Tibial artery (tissue), 4 donors: ENCODE data around the gene TPST1.

Experiments
- DNase-seq, 2 donors: peaks; one replicate each; pipeline ENCODE4 v3.0.0-alpha.2; 2019
- H3K27ac ChIP-seq, 2 donors: fragments of 200-600 bp; sonication (generic) in 1 of 2; 1 replicate in 1 of 2; 2 replicates in 1 of 2; pipeline ENCODE4 v1.5.1; 2018 to 2019; ENCODE audit warnings: mild to moderate bottlenecking in 1 of 2
- H3K27me3 ChIP-seq, 2 donors: fragments of 200-600 bp; sonication (generic) in 1 of 2; one replicate each; pipeline versions ENCODE4 v1.5.1 to v1.6.0; 2016 to 2019
- H3K36me3 ChIP-seq, 3 donors: fragments of 200-600 bp; sonication (generic) in 2 of 3; one replicate each; pipeline ENCODE4 v1.5.1; 2016 to 2019; ENCODE audit warnings: mild to moderate bottlenecking in 2 of 3
- H3K4me1 ChIP-seq, 4 donors: fragments of 200-600 bp; sonication (generic) in 2 of 4; 1 replicate in 3 of 4; 2 replicates in 1 of 4; pipeline ENCODE4 v1.5.1; 2016 to 2019
- H3K4me3 ChIP-seq, 2 donors: fragments of 200-600 bp; sonication (generic) in 1 of 2; 1 replicate in 1 of 2; 2 replicates in 1 of 2; pipeline ENCODE4 v1.5.1; 2018 to 2019; ENCODE audit warnings: mild to moderate bottlenecking in 2 of 2
- H3K9me3 ChIP-seq, 3 donors: fragments of 200-600 bp; sonication (generic) in 1 of 3; one replicate each; pipeline ENCODE4 v1.5.1; 2016 to 2019
- intact Hi-C: fragments of 100-400 bp; cut with DNase I; formaldehyde crosslinking; loops from one replicate; pipeline ENCODE4 v1.15.0; 2023; ENCODE audit warnings: low total_unique reads
- TF ChIP-seq, protein P1 (sequence below), 2 experiments: fragments of 200-600 bp in 1 of 2; fragments of 450-650 bp in 1 of 2; IDR thresholded peaks; one replicate each; pipeline ENCODE4 v1.5.1; 2017 to 2019; ENCODE audit warnings: antibody characterized with exemption in 2 of 2, mild to moderate bottlenecking in 1 of 2, moderate library complexity in 1 of 2

The TPST1 gene

DNA sequence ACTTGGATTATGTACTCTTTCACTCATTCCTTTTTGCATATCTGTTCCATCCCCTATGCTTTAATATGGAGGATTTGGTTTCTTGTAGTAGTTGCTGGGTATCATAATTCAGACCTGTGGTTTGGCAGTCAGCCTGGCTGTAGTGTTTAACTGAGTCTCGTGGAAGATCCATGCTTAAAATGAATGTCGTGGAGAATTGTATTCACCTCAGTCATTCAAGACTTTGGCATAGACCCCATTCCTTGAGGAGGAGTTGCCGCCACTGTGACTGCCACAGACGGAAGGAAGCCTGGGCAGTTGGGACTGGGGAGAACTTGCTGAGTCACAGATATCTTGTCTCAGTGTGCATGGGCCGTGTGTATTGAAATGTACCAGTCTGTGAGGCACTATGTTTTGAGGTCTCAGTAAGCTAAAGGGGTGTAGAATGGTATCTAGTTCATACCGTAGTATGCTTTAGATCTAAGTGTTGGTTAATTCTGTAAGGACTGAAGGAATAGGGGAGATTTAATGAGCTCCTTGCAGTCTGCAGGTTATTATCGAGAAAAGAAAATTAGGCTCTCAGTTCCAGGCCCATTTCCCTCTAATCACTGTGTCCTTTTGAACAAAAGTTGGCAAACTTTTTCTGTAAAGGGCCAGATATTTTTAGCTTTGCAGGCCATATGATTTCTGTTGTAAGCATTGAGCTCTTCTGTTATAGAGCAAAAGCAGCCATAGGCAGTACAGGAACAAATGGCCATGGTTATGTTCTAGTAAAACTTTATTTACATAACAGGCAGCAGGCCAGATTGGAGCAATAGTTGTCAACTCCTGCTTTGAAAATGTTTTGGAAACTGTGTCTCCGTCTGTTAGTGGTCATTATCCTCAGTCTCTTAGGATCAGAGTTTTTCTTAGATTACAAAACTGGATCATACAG is 76.8 kb downstream of the TPST1 start:
- intact Hi-C loops: no loop called here

DNA sequence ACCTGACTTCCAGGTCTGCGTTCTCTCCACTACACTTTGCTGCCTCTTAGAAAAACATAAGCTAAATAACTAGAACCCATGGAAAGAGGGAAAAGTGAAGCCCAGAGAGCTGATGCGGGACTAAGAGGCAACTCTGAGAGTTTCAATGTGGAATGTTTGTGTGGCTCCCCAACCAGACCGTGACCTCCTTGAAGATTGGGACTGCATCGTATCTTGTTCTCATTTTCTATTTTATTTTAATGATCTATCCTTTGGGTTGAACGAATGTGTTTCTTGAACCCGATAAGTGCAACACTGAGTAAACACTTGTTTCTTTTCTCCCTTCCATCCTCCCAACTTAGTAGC is 77.4 kb downstream of the TPST1 start:
- Histone ChIP-seq H3K27ac (peak overlapping the region; percentile 26 to 53), H3K9me3 (no peaks in the 10 kb centered on the region), H3K27me3 (no peaks in the 10 kb centered on the region), H3K36me3 (no peaks in the 10 kb centered on the region), H3K4me3 (no peak overlapping the region), H3K4me1 (peaks cover 0 to 25% (median 11%) of the 10 kb centered on the region in 4 donors)
- intact Hi-C loops: no loop called here
- TF ChIP-seq, protein P1, sequence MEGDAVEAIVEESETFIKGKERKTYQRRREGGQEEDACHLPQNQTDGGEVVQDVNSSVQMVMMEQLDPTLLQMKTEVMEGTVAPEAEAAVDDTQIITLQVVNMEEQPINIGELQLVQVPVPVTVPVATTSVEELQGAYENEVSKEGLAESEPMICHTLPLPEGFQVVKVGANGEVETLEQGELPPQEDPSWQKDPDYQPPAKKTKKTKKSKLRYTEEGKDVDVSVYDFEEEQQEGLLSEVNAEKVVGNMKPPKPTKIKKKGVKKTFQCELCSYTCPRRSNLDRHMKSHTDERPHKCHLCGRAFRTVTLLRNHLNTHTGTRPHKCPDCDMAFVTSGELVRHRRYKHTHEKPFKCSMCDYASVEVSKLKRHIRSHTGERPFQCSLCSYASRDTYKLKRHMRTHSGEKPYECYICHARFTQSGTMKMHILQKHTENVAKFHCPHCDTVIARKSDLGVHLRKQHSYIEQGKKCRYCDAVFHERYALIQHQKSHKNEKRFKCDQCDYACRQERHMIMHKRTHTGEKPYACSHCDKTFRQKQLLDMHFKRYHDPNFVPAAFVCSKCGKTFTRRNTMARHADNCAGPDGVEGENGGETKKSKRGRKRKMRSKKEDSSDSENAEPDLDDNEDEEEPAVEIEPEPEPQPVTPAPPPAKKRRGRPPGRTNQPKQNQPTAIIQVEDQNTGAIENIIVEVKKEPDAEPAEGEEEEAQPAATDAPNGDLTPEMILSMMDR (IDR thresholded peaks at IDR 0.05): no peak
- no peak for DNase-seq

More for the DNA sequence above, 76.8 kb downstream of the TPST1 start:
- Histone ChIP-seq H3K36me3 (no peaks in the 10 kb centered on the region), H3K9me3 (no peaks in the 10 kb centered on the region), H3K4me3 (no peak overlapping the region), H3K27me3 (no peaks in the 10 kb centered on the region), H3K27ac (peak overlapping the region; percentile 26 to 53), H3K4me1 (peaks cover 0 to 25% (median 11%) of the 10 kb centered on the region in 4 donors)
- DNase-seq: peak in 1 of 2 donors; percentile 35
- TF ChIP-seq, protein P1 (IDR thresholded peaks at IDR 0.05): no peak

DNA sequence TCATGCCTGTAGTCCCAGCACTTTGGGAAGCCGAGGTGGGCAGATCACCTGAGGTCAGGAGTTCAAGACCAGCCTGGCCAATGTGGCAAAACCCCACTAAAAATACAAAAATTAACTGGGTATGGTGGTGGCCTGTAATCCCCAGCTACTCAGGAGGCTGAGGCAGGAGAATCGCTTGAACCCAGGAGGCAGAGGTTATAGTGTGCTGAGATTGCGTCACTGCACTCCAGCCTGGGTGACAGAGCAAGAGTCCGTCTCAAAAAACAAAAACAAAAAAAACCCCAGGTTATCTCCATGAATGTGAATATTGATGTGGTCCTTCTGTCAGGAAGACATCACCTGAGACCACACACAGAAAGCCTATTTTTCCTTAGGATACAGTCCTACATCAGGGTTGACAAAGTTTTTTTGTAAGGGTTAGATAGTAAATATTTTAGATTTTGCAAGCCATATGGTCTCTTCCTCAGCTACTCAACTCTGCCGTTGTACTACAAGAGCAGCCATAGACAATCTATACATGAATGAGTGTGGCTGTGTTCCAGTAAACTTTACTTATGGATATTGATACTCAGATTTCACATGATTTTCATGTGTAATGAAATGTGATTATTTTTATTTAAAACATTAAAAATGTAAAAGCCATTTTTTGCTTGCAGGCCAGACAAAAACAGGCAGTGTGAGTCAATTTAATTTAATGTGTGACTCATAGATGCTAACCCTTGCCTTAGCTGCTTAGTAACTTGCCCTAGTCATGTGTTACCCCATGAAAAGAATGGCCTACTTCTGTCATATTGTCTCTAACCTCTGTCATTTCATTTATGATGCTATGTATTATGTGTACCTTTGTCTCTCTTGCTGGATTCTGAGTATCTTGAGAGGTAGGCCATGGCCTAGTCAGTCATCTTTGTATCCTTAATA is 78.1 kb downstream of the TPST1 start:
- TF ChIP-seq, protein P1 (IDR thresholded peaks at IDR 0.05): no peak
- Histone ChIP-seq H3K36me3 (no peaks in the 10 kb centered on the region), H3K27me3 (no peaks in the 10 kb centered on the region), H3K27ac (peak overlapping the region; percentile 40 to 53), H3K9me3 (no peaks in the 10 kb centered on the region), H3K4me3 (no peak overlapping the region), H3K4me1 (peaks cover 0 to 25% (median 11%) of the 10 kb centered on the region in 4 donors)
- DNase-seq: no peak
- intact Hi-C loops: no loop called here

DNA sequence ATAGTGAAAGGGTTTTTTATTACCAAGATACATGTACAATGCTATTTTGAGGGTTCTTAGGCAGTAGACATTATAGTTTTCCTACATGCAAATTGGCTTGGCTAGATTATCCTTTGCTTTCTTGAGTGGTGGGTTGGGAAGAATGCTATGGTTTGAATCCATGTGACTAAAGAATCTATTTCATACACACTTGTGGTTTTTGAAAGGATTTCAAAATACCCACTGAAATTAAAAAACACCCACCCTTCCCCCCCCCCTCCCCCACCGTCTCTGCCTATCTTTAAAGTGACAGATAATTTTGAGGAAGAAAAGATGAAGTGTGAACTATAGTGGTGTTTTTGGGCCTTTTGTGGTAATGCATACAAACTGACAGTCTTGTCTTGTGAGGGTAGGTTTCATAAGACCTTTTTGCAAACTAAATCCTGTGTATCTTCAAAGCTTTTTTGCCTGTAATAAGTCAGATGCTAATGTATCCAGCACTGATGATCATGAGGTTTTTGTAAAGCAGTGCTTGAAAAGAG is 90.9 kb downstream of the TPST1 start:
- H3K27ac ChIP-seq: no peak overlapping the region
- no peaks in the 10 kb centered on the region for H3K27me3 ChIP-seq
- no peaks in the 10 kb centered on the region for H3K4me1 ChIP-seq
- H3K9me3 ChIP-seq: peaks cover 5 to 18% (median 7%) of the 10 kb centered on the region in 3 donors
- intact Hi-C loops: no loop called here
- TF ChIP-seq, protein P1 (IDR thresholded peaks at IDR 0.05): no peak
- H3K36me3 ChIP-seq: peaks cover 0 to 5% (median 0%) of the 10 kb centered on the region in 3 donors
- no peak overlapping the region for H3K4me3 ChIP-seq
- DNase-seq: no peak

DNA sequence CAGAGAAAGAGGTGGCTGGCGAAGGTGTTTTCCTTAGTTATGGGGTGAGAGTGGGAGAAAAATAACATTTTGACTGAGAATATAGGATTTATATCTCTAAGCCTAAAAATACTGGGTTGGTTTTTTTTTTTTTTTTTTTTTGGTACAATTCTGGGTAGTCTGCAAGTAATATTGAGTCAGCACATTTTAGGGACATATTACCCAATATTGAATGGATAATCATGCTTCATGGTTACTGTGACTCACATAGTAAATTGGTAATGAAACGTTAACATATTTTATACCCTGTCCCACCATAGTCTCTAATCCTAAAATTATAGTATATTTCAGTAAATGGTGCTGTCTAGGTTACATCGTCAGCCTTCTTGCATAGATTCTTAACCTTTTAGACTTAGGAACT is 91.4 kb downstream of the TPST1 start:
- Histone ChIP-seq H3K27ac (no peak overlapping the region), H3K36me3 (peaks cover 0 to 5% (median 0%) of the 10 kb centered on the region in 3 donors), H3K4me3 (no peak overlapping the region), H3K27me3 (no peaks in the 10 kb centered on the region), H3K4me1 (no peaks in the 10 kb centered on the region), H3K9me3 (peaks cover 5 to 18% (median 7%) of the 10 kb centered on the region in 3 donors)
- no peak for DNase-seq
- TF ChIP-seq, protein P1 (IDR thresholded peaks at IDR 0.05): no peak
- intact Hi-C loops: no loop called here
